PFSK-1 (cell line): ENCODE data around the gene CDKL1.

Source experiments
- FOXP2 ChIP-seq: optimal IDR thresholded peaks from 2 replicates; pipeline ENCODE3; 2011; ENCODE audit warnings: borderline replicate concordance, control low read depth, inconsistent platforms; ENCODE audit not compliant: insufficient read depth; ENCODE audit errors: extremely low read length, extremely low read depth
- POLR2AphosphoS5 ChIP-seq: IDR thresholded peaks from 2 replicates; pipeline ENCODE4 v1.6.1; 2012; ENCODE audit warnings: low read depth, mild to moderate bottlenecking, control low read depth, low read length, moderate library complexity
- REST ChIP-seq, 2 experiments: IDR thresholded peaks; 2 replicates each; pipeline versions ENCODE4 v1.6.1 to v1.8.0; 2011 to 2012; ENCODE audit warnings: low read depth in 2 of 2, low read length in 2 of 2, control low read depth in 1 of 2, inconsistent platforms in 1 of 2, mild to moderate bottlenecking in 1 of 2, moderate library complexity in 1 of 2; ENCODE audit not compliant: insufficient read depth in 1 of 2
- SIN3A ChIP-seq: IDR thresholded peaks from 2 replicates; pipeline ENCODE4 v1.6.1; 2012; ENCODE audit warnings: mild to moderate bottlenecking, low read length, moderate library complexity, borderline replicate concordance; ENCODE audit not compliant: insufficient read depth
- TAF1 ChIP-seq: IDR thresholded peaks from 2 replicates; pipeline ENCODE4 v1.6.1; 2012; ENCODE audit warnings: low read length, control low read depth, borderline replicate concordance; ENCODE audit not compliant: insufficient read depth

The CDKL1 gene

GRCh38 chr14:50354527-50354926, 42.2 kb downstream of the CDKL1 start:
- TF ChIP-seq POLR2AphosphoS5: no peak
- no peak for TF ChIP-seq FOXP2
- no peak for TF ChIP-seq REST (IDR thresholded peaks at IDR 0.05; ENCODE audit: insufficient read depth in 1 of 2, low read depth in 2 of 2, low read length in 2 of 2)
- TF ChIP-seq SIN3A: no peak
- no peak for TF ChIP-seq TAF1

DNA sequence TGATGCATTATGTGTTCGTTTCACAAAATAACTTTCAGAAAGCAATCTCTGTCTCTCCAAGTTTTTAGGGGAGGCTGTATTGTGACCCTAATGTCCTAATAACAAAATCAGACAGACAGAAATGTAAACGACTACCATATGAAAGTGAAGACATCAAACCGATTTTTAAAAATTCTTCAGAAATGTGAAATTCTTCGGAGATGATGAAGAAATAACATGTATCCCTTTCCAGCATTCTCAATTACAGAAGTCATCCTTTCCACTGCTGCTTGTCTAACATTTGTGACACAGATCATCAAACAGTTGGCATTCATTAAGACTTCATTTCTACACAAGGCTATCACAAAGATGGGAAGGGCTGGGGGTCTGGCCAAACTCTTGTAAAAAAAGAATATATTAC, 43.6 kb downstream of the CDKL1 start:
- TF ChIP-seq SIN3A (no peak), FOXP2 (no peak), TAF1 (no peak)

GRCh38 chr14:50352584-50352983, 44.1 kb downstream of the CDKL1 start:
- TF ChIP-seq POLR2AphosphoS5 (no peak), TAF1 (no peak), FOXP2 (no peak), SIN3A (no peak), REST (IDR thresholded peaks at IDR 0.05; ENCODE audit: insufficient read depth in 1 of 2, low read depth in 2 of 2, low read length in 2 of 2) (no peak)

- TF ChIP-seq TAF1 (no peak), FOXP2 (no peak), REST (IDR thresholded peaks at IDR 0.05; ENCODE audit: insufficient read depth in 1 of 2, low read depth in 2 of 2, low read length in 2 of 2) (no peak), SIN3A (no peak), POLR2AphosphoS5 (no peak)
These were observed 45.7 kb downstream of the CDKL1 start for GRCh38 chr14:50350975-50351374.

GRCh38 chr14:50348933-50349332, 47.7 kb downstream of the CDKL1 start:
- TF ChIP-seq POLR2AphosphoS5 (no peak), SIN3A (no peak), TAF1 (no peak), REST (IDR thresholded peaks at IDR 0.05; ENCODE audit: insufficient read depth in 1 of 2, low read depth in 2 of 2, low read length in 2 of 2) (no peak), FOXP2 (no peak)
